SK-N-MC (cell line): Measurements from ENCODE around the gene RASSF7.

Experiments used
- FOXP2 ChIP-seq: optimal IDR thresholded peaks from 2 replicates; pipeline ENCODE3; 2011; ENCODE audit warnings: mild to moderate bottlenecking, moderate library complexity; ENCODE audit not compliant: insufficient read depth; ENCODE audit errors: extremely low read length, control extremely low read depth
- POLR2AphosphoS5 ChIP-seq: IDR thresholded peaks from 2 replicates; pipeline ENCODE4 v1.6.1; 2012; ENCODE audit warnings: mild to moderate bottlenecking, low read depth, low read length, borderline replicate concordance

DNA sequence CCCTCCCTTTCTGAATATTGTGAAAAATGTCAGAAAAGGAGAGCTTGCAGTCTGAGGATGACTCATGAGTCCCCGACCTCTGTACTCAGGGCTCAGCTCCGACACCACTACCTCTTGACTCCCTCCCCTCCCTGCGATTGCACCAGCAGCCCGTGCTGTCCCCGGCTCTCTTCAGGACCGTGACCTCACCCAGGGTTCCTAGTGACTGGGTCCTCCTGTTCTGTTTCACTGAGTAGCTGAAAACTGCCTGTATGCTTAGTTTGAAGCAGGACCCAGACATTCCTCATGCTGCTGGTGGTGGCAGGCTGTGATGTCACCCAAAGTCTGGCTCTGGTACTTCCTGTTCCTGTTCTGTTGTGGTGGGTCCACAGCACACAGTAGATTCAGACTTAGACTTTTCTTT is 27.2 kb downstream of the RASSF7 start:
- TF ChIP-seq POLR2AphosphoS5 (no peak), FOXP2 (no peak)
